ENCODE measurements around the gene PPIE.
A peak's percentile ranks its signal among the peaks of the same experiment; 100 is the strongest.
"Not testable (repeated sequence)": the region's sequence is repeated elsewhere in the genome, so short reads cannot be mapped to it uniquely, and the experiment has no call there.

PPIE gene

DNA sequence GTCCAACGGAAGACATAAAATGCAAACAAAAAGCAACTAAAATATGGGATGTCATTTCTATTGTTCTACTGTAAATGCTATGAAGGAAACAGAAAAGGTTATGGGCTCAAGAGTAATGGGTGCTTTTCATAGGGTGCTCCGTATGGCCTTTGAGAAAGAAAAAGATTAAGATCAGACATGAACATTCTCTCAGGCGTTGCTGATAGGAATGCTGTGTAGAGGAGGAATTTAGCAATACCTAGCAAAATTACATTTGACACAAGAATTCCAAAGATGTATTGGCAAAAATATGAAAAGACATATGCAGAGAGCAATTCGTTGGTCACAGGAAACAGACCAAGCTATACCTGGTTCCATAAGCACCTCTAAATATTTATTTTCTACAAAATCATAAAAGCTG, 38.2 kb downstream of the PPIE start:
- DNase-seq (ENCODE audit: insufficient read length, low spot score), result no peak
- FAIRE-seq, result no peak

DNA sequence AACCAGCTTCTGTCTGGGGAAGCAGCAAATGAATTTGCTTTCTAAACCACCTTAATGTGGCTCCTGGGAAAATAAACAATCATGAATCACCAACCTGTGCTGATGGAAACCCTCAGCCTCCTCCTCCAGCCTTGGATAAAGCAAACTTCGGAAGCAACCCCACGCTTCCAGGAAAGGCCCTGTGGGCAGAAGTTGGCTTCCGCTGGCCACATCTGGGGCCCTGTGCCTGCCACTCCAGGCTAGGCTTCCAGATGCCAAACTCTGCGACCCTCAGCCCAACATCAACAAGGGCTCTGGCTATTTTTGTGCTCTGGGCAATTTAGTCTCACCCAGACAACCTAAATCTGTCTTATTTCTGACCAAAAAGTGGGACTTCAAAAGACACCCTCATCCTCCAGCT, 38.6 kb downstream of the PPIE start:
- DNase-seq (ENCODE audit: insufficient read length, low spot score) (no peak), FAIRE-seq (no peak)

DNA sequence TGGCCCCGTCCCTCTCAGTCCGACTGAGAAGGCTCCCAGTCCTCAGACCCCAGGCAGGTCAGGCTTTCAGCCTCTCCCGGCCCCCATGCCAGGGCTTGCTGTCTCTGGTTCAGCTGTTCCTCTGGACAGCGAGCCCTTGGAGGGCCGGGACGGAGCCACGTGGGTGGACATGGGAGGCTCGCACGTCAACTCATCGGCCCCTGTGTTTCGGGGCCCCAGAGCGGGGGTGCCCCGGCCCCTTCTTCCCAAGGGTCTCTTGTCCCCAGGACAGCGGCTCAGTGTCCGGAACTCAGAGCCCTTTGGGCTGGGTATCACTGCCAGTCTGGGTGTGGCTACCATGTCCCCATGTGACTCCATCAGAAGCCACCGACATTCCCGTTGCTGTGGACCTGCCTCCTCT, 39.2 kb downstream of the PPIE start:
- FAIRE-seq; DNase-seq (ENCODE audit: insufficient read length, low spot score): not testable (repeated sequence)

DNA sequence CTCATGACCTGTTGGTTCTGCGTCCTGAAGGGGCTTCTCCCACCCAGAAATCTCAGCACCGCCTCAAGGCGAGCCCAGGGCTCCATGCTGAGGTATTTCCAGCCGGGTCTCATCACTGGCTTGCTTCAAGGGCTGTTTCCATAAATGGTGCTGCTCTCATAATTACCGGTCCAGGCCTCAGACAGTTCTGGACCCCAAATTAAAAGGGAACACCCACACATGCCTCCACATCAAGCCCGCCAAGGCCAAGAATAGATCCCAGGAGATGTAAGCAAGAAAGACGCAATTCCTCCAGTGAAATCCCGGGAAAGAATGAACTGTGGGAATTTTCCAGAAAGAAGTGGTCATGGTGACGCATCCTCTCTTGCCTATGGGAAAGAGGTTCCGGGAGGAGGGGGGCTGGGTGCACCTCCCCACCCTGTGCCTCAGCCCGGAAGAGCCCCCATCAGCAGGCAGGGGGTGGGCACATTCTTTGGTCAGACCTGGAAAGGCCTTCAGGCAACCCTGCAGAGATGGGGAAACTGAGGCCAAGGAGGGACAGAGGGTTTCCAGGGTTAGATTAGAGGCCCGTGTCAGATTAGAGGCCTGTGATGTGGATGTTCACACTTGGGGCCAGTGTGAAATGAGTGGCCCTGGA, 39.9 kb downstream of the PPIE start:
- not testable (repeated sequence) for FAIRE-seq

DNA sequence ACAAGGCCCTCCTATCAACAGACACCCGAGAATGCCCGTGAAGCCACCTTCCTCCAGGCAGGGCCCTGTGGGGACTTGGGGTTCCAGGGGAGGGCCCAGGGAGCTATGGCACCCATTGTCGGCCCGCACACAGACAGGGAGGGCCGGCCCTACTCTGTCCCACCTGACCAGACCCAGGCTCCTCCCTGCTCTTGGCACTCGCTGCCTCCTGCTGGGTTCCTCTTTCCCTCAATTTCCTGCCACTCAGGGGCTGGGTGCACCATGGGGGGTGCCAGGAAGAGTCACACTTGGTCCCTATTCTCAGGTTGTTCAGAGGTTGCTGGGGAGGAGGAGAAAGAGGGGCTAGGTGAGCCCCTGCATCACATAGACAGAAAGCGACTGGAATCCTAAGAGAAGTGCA, 40.5 kb downstream of the PPIE start:
- no peak for FAIRE-seq
- no peak for DNase-seq (ENCODE audit: insufficient read length, low spot score)

More for the DNA sequence above, 39.9 kb downstream of the PPIE start:
- DNase-seq (ENCODE audit: insufficient read length, low spot score), result not testable (repeated sequence)

DNA sequence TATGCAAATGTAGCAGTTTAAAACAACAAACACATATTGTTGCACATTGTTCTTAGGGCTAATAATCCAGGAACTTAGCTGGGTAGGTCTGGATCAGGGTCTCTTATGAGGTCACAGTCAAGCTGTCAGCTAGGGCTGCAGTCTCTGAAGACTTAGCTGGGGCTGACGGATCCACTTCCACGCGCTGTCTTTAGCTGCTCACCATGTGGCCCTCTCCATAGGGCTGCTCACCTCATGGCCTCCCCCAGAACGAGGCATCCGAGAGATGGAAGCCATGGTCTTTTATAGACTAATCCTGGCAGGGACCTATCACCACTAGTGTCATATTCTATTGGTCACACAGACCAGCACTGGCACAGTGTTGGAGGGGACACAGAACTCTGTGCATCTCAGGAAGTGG, 41.1 kb downstream of the PPIE start:
- FAIRE-seq (no peak), DNase-seq (ENCODE audit: insufficient read length, low spot score) (no peak)

DNA sequence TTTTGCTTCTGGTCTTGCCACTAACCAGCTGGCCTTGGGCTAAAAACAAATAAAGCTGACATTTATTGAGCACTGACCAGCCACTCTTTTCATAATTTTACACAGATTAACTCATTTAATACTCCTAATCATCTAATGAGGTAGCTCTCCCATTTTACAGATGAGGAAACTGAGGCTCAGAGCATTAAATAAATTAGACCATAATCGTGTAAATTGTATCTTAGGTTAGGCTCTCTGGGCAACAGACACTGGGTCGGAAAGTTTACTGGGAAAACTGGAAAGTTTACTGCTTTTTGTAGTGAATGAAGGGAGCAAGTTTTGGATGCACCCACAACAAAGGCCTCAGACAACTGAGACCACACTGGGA, 42.6 kb downstream of the PPIE start:
- DNase-seq (ENCODE audit: insufficient read length, low spot score) (no peak), FAIRE-seq (no peak)

DNA sequence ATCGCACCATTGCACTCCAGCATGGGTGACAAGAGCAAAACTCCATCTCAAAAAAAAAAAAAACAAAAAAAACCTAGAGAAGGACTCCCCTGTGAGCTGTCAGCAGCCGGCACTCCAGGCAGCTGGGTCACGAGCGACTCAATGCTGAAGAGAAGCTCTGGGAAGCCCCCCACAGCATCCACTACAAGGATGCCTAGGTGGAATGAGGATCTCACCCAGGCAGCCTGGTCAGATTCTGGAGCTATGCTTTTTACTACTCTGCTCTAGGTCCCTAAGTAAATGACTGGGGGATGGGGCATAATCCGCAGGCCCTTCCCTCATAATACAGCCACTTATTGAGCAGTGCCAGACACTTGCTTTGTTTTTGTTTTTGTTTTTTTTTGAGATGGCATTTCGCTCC, 43.4 kb downstream of the PPIE start:
- FAIRE-seq, result no peak
- no peak for DNase-seq (ENCODE audit: insufficient read length, low spot score)

DNA sequence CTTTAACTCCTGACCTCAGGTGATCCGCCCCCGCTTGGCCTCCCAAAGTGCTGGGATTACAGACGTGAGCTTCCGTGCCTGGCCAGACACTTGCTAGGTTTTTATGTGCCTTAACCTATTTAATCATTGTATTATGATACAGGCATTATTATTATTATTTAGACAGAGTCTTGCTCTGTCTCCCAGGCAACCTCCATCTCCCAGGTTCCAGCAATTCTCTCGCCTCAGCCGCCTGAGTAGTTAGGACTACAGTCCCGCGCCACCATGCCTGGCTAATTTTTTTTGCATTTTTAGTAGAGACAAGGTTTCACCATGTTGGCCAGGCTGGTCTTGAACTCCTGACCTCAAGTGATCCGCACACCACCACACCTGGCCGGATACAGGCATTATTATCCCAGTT, 44.0 kb downstream of the PPIE start:
- FAIRE-seq; DNase-seq (ENCODE audit: insufficient read length, low spot score): not testable (repeated sequence)

DNA sequence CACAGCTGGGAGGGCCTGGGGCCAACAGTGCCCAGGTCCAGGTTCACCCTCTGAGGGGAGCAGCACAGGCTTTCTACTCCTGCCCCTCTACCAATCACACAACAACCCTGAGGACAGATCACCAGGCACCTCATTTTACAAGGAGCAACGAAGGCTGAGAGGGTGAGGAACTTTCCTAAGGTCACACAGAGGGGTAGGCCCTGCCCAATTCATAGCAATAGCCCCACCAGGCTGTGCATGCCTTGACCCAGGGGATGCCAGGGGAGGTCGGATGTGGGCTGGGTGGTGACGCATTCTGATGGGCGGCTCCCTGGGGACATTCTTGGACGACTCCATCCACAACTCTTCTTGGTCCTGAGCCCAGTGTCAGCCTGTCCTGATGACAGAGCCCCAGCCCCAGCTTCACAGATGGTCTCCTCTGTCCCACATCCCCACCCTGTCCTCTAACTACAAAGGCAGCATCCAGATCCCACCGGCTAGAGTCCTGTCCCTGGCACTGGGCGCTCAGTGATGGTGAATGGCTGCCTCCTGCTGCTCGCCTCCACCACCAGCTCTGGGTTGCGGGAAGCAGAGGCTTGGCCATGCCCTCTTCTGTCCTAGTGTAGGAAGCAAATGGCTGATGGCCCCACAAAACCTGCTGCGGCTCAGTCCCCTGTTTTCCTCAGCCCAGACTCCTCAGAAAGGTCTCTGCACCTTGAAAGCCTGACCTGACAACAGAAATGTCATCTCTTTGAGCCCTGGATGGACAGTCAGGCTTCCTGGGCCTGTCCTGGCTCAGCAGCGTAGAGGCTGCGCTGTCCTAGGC, 47.8 kb downstream of the PPIE start:
- FAIRE-seq, result peak; percentile 65
- not testable (repeated sequence) for DNase-seq (ENCODE audit: insufficient read length, low spot score)

DNA sequence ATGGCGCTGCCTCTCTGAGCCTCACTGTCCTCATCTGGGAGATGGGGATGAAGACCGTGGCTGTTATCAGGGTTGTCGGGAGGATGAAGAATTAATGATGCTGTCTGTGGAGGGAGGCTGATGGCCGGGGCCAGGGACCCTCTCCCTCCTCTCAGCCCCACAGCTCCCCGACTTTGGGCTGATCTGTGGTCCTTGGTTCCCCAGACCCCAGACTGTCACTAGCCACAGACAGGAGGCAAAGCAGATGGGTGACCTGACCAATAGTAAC, 48.4 kb downstream of the PPIE start:
- DNase-seq (ENCODE audit: insufficient read length, low spot score); FAIRE-seq: not testable (repeated sequence)

DNA sequence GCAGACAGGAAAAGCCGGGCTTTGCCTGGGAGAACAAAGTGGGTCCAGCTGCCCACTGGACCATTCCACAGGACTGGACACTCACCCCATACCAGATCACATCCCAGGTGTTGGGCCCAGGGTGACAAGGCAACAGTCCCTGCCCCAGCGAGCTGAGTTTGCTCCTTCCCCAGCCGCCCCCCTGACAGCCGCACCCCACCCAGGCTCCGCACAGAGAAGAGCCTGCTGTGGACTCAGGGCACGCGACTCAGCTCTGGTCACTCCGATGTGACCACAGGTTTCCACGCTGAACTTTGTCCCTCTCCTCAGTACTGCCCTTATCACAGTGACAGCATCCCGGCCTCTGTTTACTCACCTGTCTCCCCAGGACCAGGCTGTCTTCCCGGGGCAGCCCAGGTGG, 48.8 kb downstream of the PPIE start:
- peak; percentile 48 for FAIRE-seq
- no peak for DNase-seq (ENCODE audit: insufficient read length, low spot score)

DNA sequence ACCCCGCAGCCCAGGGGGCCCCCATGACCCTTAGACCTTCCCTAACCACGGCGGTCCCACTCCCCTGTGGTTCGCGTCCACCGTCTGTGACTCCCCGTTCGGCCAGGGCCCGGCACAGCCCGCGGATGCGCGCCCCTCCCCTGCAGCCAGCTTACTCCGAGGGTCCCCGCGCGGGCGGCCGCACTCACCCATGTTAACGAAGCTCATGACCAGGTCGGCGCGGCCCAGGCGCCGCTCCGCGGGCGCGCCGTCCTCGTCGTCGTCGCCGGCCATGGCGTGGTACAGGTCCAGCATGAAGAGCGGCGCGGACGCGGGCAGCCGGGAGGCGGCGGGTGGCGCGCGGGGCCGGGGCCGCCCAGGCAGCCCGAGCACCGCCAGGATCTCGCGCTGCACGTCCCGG, 49.3 kb downstream of the PPIE start:
- not testable (repeated sequence) for DNase-seq (ENCODE audit: insufficient read length, low spot score); FAIRE-seq

DNA sequence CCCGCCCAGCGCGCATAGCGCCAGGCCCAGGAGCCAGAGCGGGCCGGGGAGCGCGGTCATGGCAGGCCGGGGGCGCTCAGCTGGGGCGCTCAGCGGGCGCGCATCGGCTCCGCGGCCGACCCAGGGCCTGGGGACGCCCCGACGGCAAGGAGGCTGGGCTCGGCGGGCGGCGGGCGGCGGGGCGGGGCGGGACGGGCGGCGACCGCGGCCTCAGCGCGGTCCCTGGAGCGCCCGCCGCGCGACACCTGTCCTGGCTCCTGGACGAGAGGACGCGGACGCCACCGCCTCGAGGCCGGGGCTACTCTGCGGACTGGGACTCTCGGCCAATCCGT, 49.7 kb downstream of the PPIE start:
- no peak for FAIRE-seq
- DNase-seq (ENCODE audit: insufficient read length, low spot score), result no peak

DNA sequence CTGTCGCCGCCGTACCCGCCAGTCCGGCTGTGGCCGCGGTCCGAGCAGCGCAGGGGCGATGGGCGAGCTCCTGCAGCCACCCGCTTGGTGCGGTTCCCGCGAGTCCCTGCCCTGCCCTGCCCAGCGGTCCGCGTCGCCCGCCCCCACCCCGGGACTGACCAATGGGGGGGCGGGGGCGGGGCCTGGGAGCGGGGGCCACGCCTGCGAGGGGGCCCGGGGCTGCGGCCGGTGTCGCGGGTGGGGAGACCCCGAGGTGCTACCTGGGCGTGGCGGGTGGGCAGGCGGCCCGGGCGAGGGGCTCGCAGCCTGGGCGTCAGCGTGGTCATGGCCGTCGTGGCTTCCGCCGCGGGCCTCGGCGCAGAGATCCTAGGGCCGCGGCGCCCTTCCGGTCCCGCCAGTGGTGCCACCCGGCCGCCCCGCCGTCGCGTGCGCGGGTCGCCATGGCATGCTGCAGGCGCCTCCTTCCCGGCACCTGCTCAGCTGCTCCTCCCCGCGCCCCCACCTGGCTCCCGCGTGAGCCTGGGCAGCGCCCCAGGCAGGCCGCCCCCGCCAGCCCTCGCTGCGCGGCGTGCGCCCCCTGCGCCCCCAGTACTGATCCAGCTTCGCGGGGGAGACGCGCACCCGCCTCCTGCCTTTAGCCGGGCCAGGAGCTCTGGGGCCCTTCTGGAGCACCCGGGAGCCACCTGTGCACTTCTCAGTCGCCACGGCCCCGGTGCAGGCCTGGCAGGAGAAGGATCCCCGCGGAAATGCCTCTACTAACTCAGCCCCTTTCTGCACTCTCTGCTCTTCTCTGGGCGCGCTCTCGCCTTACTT, 50.3 kb downstream of the PPIE start, which contains the start of gene BMP8B:
Gene BMP8B, minus strand, starts transcription at position 108 of the 813 bp plus-strand sequence. CDS start 380 bp downstream, outside the sequence.
- DNase-seq (ENCODE audit: insufficient read length, low spot score) (peak; percentile 78), FAIRE-seq (peak; percentile 77)

DNA sequence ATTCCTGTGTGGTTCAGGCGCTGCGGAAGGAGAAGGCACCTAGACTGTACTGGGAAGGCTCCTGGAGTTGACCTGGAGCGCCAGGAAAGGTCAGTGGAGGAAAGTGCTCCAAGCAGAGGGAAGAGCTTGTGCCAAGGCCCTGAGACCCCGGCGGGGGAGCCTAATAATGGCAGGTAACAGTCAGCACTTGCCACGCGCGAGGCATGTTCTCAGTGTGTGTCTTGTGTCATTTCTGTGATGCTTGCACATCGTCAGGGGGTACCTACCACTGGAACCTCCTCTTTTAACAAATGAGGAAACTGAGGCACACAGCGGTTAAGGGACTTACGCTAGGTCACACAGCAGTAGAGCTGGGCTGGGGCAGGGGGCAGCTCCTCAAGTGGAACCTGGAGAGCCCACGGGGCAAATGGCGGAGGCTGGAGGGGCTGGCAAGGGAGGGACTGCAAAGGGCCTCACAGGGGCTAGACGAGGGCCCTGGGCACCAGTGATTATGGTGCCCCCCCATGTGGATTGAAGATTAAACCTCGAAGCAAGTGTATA, 51.0 kb downstream of the PPIE start:
- FAIRE-seq, result no peak
- DNase-seq (ENCODE audit: insufficient read length, low spot score), result no peak

DNA sequence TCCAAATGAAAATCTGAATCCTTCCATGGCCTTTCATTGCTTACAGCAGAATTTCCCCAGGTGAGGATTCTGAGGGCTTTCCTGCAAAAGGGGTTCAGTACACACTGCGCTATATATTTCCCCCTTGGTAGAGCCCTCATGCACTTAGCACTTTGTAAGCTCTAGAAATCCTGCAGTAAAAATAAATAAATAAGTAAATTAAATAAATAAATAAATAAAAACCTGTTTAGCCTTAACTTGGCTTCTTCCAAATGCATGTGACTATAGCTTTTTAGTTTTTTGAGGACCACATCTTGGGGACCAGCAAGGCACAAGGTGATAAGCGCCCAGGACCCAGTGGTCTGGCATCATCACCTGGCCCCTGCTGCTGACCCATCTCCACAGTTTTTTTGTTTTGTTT, 53.2 kb downstream of the PPIE start:
- no peak for FAIRE-seq
- no peak for DNase-seq (ENCODE audit: insufficient read length, low spot score)

DNA sequence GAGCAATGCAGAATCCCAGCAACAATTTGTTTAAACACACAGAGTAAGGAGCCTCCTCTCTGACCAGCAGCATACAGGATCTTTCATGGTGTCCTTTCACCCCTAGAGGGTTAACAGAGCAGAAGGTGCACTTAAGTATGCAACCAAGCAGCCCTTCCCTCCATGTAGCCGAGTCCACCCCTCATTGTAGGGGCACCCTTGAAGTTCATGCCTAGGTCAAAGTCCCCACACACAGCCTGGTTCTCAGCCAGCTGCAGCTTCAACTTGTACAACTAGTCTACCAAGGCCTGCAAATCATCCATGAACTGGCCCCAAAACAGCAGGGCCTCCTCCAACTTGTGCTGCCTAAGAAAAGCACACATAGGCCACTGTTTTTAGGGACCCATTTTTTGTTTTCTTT, 57.0 kb downstream of the PPIE start:
- DNase-seq (ENCODE audit: insufficient read length, low spot score) (no peak), FAIRE-seq (no peak)

DNA sequence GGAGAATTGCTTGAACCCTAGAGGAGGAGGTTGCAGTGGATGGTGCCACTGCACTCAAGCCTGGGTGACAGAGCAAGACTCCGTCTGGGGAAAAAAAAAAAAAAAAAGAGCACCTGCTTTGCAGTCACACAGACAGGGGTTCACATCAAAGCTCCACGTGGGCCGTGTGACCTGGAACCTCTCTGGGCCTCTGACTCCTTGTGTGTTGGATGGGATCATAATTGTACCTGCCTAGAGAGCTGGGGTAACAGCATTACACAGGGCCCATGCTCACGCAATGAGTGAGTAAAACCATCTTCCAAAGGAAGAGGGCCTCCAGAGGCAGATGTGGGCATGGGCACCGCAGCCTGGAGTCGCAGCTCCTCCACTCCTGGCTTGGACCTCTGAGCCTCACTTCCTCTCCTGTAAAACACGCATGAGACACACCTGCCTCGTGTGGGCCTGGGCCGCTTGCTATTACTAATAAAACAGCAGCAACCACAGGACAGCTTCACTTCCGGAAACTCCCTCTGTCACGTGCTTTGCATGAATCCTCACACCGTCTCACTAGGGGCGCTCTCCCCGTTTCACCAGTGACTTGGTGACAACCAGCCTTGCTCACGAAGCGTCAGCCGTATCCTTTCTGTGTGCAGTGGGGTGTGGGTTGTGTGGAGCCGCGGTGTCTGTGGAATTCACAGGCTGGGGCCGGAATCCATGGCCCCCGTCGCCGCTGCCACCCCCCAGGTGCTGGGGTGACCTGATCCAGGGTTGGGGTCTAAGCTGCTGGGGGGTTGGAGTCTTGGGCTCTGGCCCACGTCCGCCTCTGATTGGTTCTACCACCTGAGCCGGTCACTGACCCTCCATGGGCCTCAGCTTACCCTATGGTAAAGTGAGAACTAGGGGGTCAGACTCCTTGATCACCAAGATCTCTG, 60.4 kb downstream of the PPIE start:
- peak; percentile 65 for FAIRE-seq
- not testable (repeated sequence) for DNase-seq (ENCODE audit: insufficient read length, low spot score)

DNA sequence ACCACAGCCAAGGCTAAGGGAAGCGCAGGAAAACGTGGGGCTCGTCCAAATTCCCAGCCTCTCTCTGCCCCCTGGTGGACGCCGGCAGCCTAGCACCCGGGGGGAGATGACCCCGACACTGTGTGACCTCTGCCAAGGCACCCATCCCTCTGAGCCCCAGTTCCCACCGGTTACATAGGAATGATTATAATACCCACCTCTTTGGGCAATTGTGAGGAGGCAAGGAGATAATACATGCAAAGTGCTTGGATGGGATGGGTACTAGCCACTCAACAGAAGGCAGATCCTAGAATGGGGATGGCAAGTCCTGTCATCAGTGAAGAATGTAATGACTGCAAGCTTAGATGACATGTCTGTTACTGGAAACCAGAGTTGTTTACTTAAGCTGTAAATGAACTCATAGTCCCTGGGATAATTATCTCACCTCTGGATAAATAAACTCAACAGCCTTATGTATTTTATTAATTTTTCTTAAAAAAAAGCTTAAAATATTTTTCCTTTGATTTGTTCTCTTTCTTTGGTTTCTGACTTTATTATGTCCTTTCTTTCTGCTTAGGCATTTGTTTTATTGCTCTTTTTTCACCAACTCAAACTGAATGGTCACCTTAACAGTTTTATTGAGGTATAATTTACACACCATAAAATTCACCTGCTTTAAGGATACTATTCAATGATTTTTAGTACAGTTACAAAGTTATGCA, 61.2 kb downstream of the PPIE start:
- DNase-seq (ENCODE audit: insufficient read length, low spot score) (peak; percentile 82), FAIRE-seq (no peak)
